HG03378 (cell line): ENCODE results near the gene SPATS2L.
A peak's percentile ranks its signal among the peaks of the same experiment; 100 is the strongest.

Source experiments
- ATAC-seq: cut with Tn5 transposase; IDR thresholded peaks from one replicate; pipeline ENCODE4 v1.9.1; 2021; ENCODE audit warnings: mild to moderate bottlenecking, moderate library complexity; ENCODE audit not compliant: unreplicated experiment

The SPATS2L gene

DNA sequence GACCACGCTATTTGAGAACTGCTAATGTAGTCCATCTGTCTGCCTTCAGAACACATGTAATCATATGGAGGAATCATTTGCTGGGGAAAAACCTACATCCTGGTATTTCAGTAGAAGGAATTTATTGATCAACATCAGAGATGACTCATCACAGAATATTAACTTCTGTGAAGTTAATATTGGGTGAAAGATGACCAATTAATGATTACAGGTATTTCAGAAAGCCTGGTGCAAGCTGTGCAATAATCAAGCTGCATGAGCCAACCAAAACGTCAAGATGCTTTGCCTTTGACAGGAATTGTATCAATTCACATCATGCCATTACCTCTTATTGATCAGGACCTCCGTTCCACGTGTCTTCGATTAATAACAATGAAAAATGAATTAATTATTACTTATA lies 9.4 kb upstream of the SPATS2L start:
- ATAC-seq = no peak

DNA sequence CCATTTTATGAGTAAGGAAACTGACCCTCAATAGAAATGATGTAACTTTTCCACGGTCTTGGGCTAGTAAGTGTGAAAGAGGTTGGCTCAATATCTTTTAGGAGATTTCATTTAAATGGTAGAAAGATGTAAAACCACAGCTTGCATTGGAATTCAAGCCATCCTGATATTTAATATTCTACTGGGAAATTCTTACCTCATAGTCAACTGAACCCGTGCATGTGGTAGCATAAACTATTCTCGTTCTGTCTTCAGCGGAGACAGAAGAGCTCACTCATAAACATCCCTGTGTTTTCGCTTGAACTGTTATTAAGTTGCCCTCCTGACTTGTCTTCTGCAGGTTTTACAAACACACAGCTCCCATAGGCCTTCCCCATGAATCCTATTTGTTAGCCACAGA lies 8.5 kb upstream of the SPATS2L start:
- no peak for ATAC-seq

DNA sequence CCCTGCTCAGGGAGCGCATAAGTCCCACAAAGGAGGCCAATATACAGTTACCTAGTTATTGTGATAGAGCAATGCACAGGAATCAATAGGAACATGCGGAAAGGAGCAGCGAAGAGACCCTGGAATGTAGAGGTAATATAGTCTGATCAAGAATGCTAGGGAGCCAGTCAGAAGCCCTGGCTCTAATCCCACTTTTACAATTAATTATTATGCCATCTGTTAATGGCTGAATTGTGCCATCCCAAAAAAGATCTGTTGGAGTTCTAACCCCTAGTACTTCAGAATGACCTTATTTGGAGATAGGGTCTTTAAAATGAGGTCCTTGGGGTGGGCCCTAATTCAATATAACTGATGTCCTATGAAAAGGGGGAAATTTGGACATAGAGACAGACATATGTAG lies 7.7 kb upstream of the SPATS2L start:
- ATAC-seq = no peak

DNA sequence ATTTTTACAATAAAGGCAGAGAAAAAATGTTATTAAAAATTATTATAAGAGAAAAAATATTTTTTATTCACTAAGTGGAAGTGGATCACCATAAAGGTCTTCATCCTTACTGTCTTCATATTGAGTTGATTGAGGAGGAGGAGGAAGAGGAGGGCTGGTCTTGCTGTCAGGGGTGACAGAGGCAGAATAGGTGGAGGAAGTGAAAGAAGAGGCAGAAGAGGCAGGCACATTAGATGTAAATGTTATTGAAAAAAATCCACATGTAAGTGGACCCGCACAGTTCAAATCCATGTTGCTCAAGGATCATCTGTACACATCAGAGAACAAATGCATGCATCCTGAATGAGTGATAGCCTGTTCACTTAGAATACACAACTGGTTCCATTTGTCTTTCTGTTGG lies 6.4 kb upstream of the SPATS2L start:
- ATAC-seq = no peak

DNA sequence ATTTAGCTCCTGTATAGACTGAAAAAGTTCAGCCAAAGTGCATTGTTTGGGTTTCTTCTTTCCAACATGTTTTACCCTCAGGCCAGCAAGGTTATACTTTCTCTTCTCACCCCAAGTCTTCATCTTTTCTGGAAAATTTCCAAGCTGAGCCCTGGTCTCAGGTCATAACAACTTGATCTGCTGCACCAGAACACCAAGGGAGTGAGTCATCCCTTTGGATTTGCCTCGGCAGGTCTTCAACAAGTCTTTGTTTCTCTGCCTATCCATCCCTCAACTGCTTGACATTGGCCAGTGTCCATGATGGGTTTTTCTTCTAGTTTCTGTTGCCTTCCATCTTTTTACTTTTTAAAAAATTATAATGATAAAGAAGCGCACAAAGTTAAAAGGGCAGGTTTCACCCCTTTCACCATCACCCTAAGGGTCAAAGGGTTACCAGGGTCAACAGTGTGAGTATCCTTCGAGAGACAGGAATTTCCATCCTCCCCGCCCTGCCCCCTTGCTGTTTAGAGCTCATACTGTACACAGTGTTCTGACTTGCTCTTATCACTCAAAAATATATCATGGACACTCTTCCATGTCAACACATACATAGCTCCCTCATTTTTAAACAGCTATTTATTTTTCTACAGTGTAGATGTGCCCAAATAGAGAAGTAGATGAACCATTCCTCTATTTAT lies 5.7 kb upstream of the SPATS2L start:
- no peak for ATAC-seq

DNA sequence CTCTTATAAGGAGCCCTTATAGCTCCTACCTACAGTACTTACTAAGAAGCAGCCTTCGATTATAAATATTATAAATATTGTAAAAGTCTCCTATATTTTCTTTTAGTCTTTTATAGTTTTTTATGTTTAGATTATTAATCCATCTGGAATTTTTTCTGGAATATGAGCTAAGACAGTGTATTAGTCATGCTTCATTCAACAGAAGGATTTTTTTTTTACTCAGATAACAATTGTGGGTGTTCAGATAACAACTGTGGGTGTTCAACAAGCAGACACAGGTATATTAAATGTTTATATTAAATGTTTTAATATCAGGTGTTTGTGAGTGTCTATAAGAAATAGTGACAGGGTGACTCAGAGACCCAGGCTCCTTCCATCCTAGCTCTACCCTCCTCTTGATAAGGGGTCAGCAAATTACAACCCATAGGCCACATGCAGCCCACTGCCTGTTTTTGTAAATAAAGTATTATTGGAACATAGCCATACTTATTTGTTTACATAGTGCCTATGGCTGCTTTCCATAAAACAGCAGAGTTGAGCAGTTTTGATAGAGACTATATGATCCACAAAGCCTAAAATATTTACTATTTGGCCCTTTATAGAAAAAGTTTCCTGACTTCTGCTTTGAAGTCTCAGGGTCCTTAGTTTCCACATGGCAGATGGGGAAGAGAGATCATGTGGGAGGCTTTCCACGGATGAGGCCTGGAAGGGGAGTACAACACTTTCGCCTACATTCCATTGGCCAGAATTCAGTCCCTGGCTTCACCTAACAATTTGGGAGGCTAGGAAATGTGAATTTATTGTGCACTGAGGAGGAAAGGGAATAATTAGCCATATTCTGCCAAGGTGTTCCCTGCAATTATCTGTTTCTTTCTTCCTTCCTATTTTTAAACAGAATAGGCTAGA lies 4.3 kb upstream of the SPATS2L start:
- no peak for ATAC-seq

DNA sequence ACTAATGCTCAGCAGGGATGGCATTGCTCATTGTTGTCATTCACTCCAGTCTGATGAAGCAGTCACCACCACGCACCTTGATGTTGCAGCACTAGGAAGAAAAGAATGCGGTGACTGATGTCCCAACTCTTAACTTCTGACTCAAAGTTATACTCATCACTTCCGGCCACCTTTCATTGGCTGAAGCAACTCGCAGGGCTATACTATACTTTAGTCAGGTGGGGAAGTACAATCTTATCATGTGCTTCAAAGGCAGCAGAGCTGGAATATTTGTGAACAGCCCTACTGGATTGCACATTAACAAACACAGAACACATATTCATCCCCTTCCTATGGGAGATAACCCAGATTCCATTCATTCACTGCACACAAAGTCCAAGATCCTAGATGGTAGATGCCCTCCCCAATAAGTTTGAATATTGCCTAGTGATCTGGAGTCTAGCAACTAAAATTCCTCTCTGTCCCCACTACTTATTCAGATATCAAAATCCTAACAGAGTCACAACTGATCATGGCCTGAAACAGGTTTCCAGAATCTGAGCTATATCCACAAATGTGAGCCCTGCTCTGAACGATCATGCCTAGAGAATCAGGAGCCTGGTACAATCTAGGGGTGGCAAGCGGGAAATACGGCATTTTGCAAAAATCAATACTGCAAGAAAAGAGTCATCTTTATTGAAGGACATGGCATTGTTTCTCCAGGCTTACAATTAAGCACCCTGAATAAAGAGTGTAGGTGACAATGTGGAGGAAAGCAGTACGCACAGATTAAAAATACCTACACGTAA lies 3.4 kb upstream of the SPATS2L start:
- no peak for ATAC-seq

DNA sequence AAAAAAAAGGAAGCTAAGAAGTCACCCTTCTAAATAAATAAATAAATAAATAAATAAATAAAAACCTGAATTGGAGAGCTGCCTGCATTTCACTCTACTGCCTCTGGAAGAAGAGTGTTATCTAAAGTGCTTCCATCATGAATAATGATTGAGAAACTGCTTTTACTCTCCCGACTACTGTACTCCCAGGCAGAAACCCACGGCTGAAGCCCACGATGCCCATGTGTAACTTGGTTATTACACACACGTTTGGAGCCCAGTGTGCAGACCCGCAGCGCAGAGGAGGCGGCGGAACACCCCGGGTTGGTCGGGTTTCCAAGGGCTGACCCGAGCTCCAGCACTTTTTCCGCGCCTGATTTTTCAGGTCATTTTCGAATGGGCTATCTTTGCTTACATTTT lies 697 bp upstream of the SPATS2L start:
- peak; percentile 13 for ATAC-seq

DNA sequence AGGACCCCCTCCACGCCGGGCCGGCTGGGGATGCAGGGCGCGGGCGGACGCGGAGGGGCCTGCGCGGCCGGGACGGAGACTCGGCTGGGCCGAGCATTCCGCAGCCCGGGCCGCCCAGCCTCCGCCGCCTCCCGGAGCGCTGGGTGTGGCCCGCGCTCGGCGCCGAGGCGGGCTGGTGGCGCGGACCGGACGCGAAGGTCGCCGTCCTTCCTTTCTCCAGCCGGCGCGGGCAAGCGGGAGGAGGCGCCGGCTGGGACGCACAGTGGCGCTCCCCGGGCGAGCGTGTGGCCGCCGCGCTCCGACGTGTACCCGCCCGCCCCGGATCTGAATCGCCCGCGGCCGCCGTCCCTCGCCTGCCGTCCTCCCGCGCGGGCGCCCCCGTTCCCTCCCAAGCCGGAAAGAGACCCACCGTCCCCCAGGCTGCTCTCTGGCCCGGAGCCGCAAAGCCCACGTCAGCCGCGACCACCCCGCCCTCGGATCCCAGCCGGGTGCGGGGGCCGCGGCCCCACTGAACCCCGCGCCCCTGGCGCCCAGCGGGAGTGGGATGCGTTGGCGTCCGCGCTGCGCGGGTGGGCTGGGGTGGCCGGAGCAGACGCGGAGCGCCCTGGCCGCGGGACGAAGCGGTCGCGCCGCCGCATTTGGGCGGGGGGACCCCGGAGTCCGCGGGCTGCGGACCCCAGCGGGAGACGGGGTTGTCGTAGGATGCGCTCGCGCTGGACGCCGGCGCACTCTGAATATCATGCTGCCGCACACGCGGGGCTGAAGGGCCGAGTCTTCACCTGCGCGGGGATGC lies 634 bp downstream of the SPATS2L start:
- ATAC-seq = peak; percentile 40

DNA sequence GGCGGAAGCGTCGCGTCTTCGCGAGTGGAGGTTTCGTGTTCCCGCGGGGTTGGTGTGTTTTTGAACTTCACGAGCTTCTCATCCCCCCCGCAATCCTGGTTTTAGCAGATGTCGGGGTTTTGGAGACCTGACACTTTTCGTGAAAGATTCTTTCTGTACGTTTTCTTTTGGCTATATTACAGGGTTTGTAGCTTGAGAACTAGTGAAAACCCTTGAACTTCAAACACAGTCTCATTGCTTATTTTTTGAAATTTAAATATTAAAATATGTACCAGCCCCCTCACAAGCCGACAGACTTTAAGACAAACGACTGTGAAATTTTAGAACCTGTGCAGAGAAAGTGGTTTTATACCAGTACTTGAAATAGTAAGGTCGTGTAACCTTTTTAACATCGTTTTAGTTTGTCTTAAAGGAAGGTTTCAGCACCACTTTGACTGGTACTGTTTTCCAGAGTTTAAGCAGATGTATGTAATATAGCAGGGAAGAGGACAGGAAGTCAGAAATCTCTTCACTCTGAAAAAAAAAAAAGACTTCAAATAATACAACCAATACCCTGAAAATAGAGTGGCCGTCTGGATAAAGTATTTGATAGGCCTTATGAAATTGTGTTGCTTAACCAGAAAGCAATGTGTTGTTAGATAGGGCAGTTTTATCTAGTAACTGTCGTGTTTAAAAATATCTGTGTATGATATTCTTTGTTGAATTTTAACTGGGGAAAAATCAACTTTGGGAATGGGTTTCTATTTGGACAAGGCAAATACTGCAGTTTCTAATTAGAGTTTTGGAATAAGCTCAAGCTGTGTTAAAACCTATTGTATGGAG lies 1.4 kb downstream of the SPATS2L start:
- no peak for ATAC-seq

DNA sequence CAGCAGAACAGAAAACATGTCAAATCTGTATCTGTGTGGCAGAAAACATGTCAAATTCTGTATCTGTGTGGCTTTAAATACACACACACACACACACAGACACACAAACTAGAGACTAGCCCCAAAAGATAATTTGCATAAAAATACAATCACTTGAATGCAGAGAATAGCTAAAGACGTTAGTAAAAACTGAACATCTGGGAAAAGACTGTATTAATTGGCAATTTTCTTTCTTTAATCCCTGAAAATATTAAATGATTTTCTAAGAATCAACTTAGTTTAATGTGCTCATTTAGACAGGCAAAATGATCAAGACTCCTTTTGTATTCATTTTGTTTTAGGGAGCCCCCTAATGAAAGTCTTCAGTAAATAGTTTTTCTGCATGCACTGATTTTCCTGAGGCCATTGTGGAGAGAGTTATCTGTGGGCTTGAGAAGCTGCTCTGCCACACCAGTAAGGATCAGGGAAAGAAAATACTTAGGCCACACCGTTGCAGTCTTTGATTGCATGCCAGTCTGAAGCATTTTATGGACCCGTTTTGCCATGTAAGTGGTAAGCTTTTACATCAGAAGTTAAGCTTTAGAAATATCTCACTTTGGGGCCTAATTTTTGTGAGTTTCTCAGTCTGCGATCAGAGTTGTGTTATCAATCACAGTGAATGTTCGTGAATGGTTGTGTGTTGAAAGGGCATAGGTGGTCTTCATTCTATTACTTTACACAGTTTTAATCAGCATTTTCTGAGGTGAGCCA lies 2.2 kb downstream of the SPATS2L start:
- ATAC-seq = no peak

DNA sequence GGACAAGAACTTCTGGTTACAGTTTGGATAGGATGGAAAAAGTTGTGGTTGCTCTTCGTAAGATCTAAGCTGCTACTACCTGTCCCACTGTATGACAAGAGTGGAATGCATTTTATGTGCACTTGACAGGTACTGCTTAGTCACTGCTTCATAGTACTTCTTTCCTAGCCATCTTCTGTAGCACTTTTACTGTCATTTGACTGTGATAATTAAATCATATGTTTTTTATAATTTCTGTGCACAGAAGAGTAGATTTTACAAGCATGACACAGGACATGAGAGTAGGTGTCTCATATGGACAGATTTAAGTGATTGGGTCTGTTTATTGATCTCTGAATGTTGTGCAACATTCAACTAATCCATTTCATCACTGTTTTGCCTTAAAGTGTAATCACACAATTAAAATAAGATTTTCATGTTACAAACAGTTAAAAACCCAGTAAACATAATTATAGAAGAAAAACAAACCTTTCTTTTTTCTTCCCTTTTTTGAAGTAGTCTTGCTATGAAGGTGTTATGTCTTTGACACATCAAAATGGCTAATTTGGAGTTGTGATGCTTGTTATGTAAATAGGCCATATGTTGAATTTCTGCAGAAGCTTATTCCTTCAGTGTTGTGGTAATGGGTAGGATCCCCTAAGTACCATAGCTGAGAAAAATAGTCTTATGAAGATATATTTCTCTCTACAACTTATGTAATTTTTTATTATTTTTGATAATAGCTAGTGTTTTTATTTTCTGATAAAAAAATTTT lies 3.0 kb downstream of the SPATS2L start:
- ATAC-seq = no peak

DNA sequence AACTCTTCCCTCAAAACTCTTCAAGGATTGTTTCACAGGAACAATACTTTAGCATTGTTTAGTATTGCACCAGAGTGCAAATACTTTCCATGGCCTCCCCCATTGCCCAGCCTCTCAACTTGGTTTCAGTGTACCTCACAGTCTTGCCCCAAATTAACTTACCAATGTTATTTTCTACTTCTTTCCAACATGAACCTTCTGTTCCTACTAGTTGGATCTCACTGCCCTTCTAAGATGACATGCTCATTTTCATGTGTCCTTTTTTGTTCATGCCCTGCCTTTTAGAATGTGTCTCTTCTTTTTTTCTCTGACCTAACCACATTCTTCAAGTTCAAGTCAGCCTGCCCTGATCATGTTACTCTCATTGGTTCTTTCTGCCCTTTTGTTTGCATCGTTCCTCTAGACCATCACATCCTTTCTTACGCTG lies 4.1 kb downstream of the SPATS2L start:
- no peak for ATAC-seq

DNA sequence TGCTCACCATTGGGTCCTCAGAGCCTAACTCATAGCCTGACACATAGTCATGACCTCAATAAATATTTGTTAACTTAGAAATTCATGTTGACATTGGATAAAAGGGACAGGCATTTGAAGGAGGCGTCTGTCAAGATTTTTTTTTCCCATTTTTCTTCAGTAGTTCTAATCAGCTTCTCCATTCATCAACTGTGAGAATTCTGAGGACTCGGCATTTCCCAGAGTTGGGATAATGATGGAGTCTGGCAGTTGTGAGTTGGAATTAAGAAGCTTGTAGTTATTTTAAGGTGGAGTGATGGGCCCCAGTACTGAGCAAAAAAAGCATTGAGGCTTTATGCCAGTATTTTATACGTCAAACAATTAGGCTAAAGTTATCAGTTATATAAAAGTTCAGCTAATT lies 4.6 kb downstream of the SPATS2L start:
- no peak for ATAC-seq

DNA sequence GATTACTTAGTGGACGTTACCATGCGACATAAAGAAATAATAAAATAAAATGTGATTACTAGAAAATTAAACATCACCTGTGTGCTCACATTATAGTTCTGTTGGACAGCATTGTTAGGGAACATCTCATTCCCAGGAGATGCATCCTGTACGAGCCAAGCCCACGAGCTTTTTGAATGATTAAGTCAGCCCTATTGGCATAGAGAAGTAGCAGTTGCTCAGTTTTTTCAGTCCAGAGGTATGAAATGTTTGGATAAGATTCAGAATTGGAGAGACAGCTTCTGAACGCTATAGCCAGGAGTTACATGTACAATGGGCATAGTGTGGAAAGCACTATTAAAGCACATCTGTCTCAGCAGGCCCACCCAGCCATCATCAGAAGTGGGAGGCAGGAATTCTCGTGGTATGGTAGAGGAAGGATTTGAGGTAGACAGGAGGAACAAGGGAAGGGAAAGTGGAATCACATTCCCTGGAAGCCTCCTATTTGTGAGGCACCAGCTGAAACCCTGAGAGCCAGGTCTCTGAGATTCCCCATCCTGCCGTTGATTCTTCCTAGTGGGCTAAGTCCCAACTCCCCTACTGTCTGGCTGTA lies 8.6 kb downstream of the SPATS2L start:
- ATAC-seq = no peak

DNA sequence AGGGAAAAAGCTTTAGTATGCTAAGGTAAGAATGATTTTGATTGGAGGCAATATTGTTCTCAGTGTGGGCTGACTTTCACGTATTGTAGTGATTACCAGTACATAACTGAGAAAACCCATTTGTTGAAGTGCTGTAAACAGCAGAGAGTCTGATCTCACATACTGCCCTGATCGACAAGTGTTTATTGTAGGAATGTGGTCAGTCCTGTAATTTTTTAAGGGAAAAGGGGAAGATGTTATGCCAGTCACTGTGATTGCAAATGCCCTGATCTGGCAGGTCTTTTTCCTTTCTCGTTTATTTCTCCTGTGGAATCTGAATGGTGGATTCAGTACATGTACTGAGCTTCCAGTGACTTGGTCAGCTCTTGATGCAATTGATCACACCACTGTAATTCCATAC lies 11.5 kb downstream of the SPATS2L start:
- ATAC-seq = no peak

DNA sequence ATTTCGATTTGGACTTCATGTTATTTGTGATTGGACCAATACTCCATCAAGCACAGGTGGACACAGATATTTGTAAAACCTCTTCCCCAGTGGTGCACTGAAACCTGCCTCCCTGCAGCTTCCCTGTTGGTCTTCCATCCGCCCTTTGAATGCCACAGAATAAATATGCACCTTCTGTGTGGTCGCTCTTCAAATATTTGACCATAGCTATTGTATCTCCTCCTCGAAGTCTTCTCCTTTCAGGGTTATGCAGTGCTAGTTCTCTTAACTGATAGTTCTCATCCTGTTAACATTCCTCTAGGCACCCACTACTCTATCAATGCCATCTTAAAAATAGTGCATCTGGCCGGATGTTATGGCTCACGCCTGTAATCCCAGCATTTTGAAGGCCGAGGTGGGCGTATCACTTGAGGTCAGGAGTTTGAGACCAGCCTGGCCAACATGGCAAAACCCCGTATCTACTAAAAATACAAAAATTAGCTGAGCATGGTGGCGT lies 12.5 kb downstream of the SPATS2L start:
- ATAC-seq = no peak
